MM.1S (cell line): ENCODE results near the gene OGFOD1.

ENCODE experiments used
- EZH2 ChIP-seq: fragments of 300-600 bp; sonication (generic); optimal IDR thresholded peaks from 2 replicates; pipeline ENCODE3; 2017; ENCODE audit warnings: low read depth, mild to moderate bottlenecking, antibody characterized with exemption, low read length, mixed read lengths
- TF ChIP-seq, protein P1 (sequence below): fragments of 300-600 bp; sonication (generic); IDR thresholded peaks from 2 replicates; pipeline ENCODE4 v1.5.1; 2016; ENCODE audit warnings: antibody characterized with exemption, low read length, mixed read lengths

DNA sequence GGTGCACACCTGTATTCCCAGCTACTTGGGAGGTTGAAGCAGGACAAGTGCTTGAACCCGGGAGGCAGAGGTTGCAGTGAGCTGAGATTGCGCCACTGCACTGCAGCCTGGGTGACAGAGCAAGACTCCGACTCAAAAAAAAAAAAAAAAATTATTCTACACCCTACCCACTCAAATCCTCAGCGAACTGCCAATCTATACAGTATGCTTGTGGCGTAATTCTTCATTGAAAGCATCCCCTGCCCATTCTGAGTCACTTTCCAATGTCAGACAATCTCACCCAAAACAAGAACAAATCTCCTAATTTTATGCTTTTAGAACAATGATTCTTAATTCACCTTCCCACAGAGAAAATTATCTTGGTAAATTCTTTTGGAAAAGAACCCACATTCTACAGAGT is 38.0 kb upstream of the OGFOD1 start:
- TF ChIP-seq, protein P1, sequence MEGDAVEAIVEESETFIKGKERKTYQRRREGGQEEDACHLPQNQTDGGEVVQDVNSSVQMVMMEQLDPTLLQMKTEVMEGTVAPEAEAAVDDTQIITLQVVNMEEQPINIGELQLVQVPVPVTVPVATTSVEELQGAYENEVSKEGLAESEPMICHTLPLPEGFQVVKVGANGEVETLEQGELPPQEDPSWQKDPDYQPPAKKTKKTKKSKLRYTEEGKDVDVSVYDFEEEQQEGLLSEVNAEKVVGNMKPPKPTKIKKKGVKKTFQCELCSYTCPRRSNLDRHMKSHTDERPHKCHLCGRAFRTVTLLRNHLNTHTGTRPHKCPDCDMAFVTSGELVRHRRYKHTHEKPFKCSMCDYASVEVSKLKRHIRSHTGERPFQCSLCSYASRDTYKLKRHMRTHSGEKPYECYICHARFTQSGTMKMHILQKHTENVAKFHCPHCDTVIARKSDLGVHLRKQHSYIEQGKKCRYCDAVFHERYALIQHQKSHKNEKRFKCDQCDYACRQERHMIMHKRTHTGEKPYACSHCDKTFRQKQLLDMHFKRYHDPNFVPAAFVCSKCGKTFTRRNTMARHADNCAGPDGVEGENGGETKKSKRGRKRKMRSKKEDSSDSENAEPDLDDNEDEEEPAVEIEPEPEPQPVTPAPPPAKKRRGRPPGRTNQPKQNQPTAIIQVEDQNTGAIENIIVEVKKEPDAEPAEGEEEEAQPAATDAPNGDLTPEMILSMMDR = no peak
- no peak for TF ChIP-seq EZH2
